Stimulated activated CD4-positive, alpha-beta T cell treated with anti-CD3 and anti-CD28 coated beads, Interleukin-2, amount 100 ng/mL, for 4 hours (primary cell): ENCODE measurements around the gene FBLIM1.
"Not testable (repeated sequence)": the region's sequence is repeated elsewhere in the genome, so short reads cannot be mapped to it uniquely, and the experiment has no call there.

Experiments used
- DNase-seq: peaks from one replicate; pipeline ENCODE4 v3.0.0-alpha.2; 2020; ENCODE audit warnings: low read depth

The FBLIM1 gene

GRCh38 chr1:15768388-15768787, 9.8 kb downstream of the FBLIM1 start:
- no peak for DNase-seq

- DNase-seq = no peak
These were observed 11.8 kb downstream of the FBLIM1 start for GRCh38 chr1:15770313-15770962.

GRCh38 chr1:15771836-15772515, 13.4 kb downstream of the FBLIM1 start:
- no peak for DNase-seq

GRCh38 chr1:15775706-15776105, 17.1 kb downstream of the FBLIM1 start:
- no peak for DNase-seq

- DNase-seq = no peak
These were observed 19.5 kb downstream of the FBLIM1 start for GRCh38 chr1:15777909-15778707.

- no peak for DNase-seq
These were observed 27.1 kb downstream of the FBLIM1 start for GRCh38 chr1:15785683-15786082.

- DNase-seq = no peak
These were observed 28.0 kb downstream of the FBLIM1 start for GRCh38 chr1:15786581-15786980.

- no peak for DNase-seq
These were observed 30.2 kb downstream of the FBLIM1 start for GRCh38 chr1:15788624-15789301.

- DNase-seq = no peak
These were observed 37.5 kb downstream of the FBLIM1 start for GRCh38 chr1:15796086-15796462.

GRCh38 chr1:15797614-15798390, 39.2 kb downstream of the FBLIM1 start:
- no peak for DNase-seq

- peak; percentile 2 for DNase-seq
These were observed 40.6 kb downstream of the FBLIM1 start for GRCh38 chr1:15799004-15799867.

GRCh38 chr1:15799928-15800835, 41.6 kb downstream of the FBLIM1 start:
- no peak for DNase-seq

- no peak for DNase-seq
These were observed 43.8 kb downstream of the FBLIM1 start for GRCh38 chr1:15802234-15802965.

- peak; percentile 2 for DNase-seq
These were observed 44.8 kb downstream of the FBLIM1 start for GRCh38 chr1:15803380-15803779.

GRCh38 chr1:15804060-15804459, 45.5 kb downstream of the FBLIM1 start:
- no peak for DNase-seq

GRCh38 chr1:15807121-15807520, 48.5 kb downstream of the FBLIM1 start:
- DNase-seq = no peak

- not testable (repeated sequence) for DNase-seq
These were observed 49.0 kb downstream of the FBLIM1 start, which contains the start of gene UQCRHL for GRCh38 chr1:15807549-15807948. Gene UQCRHL, minus strand, starts transcription at chr1:15807649. Its CDS starts 0 bp downstream, at chr1:15807649.

- DNase-seq = no peak
These were observed 50.4 kb downstream of the FBLIM1 start for GRCh38 chr1:15808955-15809354.

GRCh38 chr1:15810073-15810472, 51.5 kb downstream of the FBLIM1 start:
- no peak for DNase-seq
